Activated naive CD4-positive, alpha-beta T cell treated with anti-CD3 and anti-CD28 coated beads, Interleukin-2, amount 50 U/mL, for 72 hours (primary cell): ENCODE data around the gene ORMDL2. TPM values are rescaled to one million over a fixed set of nuclear protein-coding genes. Genes with fewer than 3 reads are reported as not detected.
"Not testable (repeated sequence)": the region's sequence is repeated elsewhere in the genome, so short reads cannot be mapped to it uniquely, and the experiment has no call there.

Experiments
- ATAC-seq, 2 donors: fragments of 150-1000 bp; cut with Tn5 transposase; 2 replicates each; pipeline ENCODE4 v1.10.0; 2021; ENCODE audit warnings: mild to moderate bottlenecking in 2 of 2, moderate library complexity in 2 of 2
- DNase-seq, 2 donors: peaks; one replicate each; pipeline ENCODE4 v3.0.0; 2021 to 2022; ENCODE audit warnings: low spot score in 2 of 2
- H3K27ac Mint-ChIP-seq, 2 donors: one replicate each; pipeline ENCODE4 v1.8.0; 2022; ENCODE audit warnings: mild to moderate bottlenecking in 2 of 2, mixed read lengths in 2 of 2
- H3K36me3 Mint-ChIP-seq, 2 donors: one replicate each; pipeline ENCODE4 v1.8.0; 2022; ENCODE audit warnings: mixed read lengths in 2 of 2
- H3K9me3 Mint-ChIP-seq, 2 donors: one replicate each; pipeline ENCODE4 v1.8.0; 2022; ENCODE audit warnings: mixed read lengths in 2 of 2
- total RNA-seq, 2 donors: library from RNA; stranded (reverse); gene quantifications; one replicate each; pipeline ENCODE4 v1.2.3, GENCODE V29; 2022

The ORMDL2 gene
- total RNA-seq, 2 donors from 2014 or later = 27.0 to 35.2 TPM

DNA sequence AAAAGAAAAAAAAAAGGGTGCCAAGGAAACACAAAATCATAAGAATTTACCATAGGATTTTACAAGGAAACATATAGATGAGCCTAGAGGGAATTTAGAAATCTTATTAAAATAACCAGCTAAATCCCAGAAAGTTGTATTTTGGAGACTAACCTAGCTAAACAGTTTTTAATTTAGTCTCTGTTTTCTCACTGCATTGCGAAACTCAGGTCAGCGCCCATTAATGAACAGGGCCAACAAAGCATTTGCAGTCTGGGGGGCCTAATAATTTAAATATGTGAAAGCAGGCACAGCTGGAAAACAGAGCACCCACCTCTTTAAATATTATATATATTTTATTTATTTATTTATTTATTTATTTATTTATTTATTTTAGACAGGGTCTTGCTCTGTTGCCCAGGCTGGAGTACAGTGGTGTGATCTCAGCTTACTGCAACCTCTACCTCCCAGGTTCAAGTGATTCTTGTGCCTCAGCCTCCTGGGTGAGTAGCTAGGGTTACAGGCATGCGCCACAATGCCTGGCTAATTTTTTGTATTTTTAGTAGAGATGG lies 48.7 kb downstream of the ORMDL2 start:
- not testable (repeated sequence) for H3K9me3 Mint-ChIP-seq, H3K27ac Mint-ChIP-seq, H3K36me3 Mint-ChIP-seq, ATAC-seq, DNase-seq

Other genes starting within 250 kb of the ORMDL2 start
- gene OR2AP1, start 245.6 kb upstream of the ORMDL2 start, total RNA-seq = not detected
- gene OR10P1, start 181.1 kb upstream of the ORMDL2 start, total RNA-seq = not detected
- gene ITGA7, start 110.1 kb upstream of the ORMDL2 start, total RNA-seq = 10 to 100 TPM in 1 of 2 donors, 1 to 10 TPM in 1; 4.0 to 11.9 TPM
- 100 to 1,000 TPM; 116 to 118 TPM for gene BLOC1S1, start 102.0 kb upstream of the ORMDL2 start, total RNA-seq
- gene RDH5, start 97.6 kb upstream of the ORMDL2 start, total RNA-seq = 10 to 100 TPM in 1 of 2 donors, 1 to 10 TPM in 1; 6.4 to 13.3 TPM
- 100 to 1,000 TPM; 129 to 180 TPM for gene CD63, start 89.0 kb upstream of the ORMDL2 start, total RNA-seq
- gene GDF11, start 74.9 kb upstream of the ORMDL2 start, total RNA-seq = 10 to 100 TPM in 1 of 2 donors, 1 to 10 TPM in 1; 5.9 to 12.0 TPM
- 100 to 1,000 TPM in 1 of 2 donors, 10 to 100 TPM in 1; 95.0 to 101 TPM for gene SARNP, start 317 bp upstream of the ORMDL2 start, total RNA-seq
- 10 to 100 TPM; 29.0 to 33.4 TPM for gene DNAJC14, start 11.5 kb downstream of the ORMDL2 start, total RNA-seq
- gene MMP19, start 24.9 kb downstream of the ORMDL2 start, total RNA-seq = under 1 TPM in 1 of 2 donors, not detected in 1; 0.12 TPM
- gene PYM1, start 109.9 kb downstream of the ORMDL2 start, total RNA-seq = 10 to 100 TPM; 18.9 to 32.9 TPM
- gene DGKA, start 113.1 kb downstream of the ORMDL2 start, total RNA-seq = 100 to 1,000 TPM; 386 to 441 TPM
- 1 to 10 TPM; 1.2 to 5.6 TPM for gene PMEL, start 148.0 kb downstream of the ORMDL2 start, total RNA-seq
- 100 to 1,000 TPM; 116 to 144 TPM for gene CDK2, start 148.8 kb downstream of the ORMDL2 start, total RNA-seq
- 10 to 100 TPM; 43.1 to 51.8 TPM for gene RAB5B, start 156.0 kb downstream of the ORMDL2 start, total RNA-seq
- gene SUOX, start 179.2 kb downstream of the ORMDL2 start, total RNA-seq = 10 to 100 TPM in 1 of 2 donors, 1 to 10 TPM in 1; 5.7 to 15.5 TPM
- 10 to 100 TPM; 17.0 to 19.5 TPM for gene IKZF4, start 203.0 kb downstream of the ORMDL2 start, total RNA-seq
- gene RPS26, start 223.9 kb downstream of the ORMDL2 start, total RNA-seq = 10 to 100 TPM; 47.4 to 49.0 TPM